Ovary (tissue), 9 donors: ENCODE data around the gene POC1B. TPM values are rescaled to one million over a fixed set of nuclear protein-coding genes. Genes with fewer than 3 reads are reported as not detected.

Experiments used
- DNase-seq, 5 donors: peaks; one replicate each; pipeline ENCODE4 v3.0.0-alpha.2; 2019 to 2020
- H3K27ac ChIP-seq, 2 donors: fragments of 200-600 bp; one replicate each; pipeline versions ENCODE4 v1.5.1 to v1.8.0; 2019 to 2022
- H3K27me3 ChIP-seq: fragments of 200-600 bp; one replicate; pipeline ENCODE4 v1.8.0; 2022
- H3K36me3 ChIP-seq: fragments of 200-600 bp; sonication (generic); one replicate; pipeline ENCODE4 v1.5.1; 2019
- H3K4me1 ChIP-seq: one replicate; pipeline ENCODE4 v1.8.1; 2013; ENCODE audit warnings: mild to moderate bottlenecking, moderate library complexity; ENCODE audit not compliant: insufficient read depth
- H3K4me3 ChIP-seq: fragments of 200-600 bp; sonication (generic); one replicate; pipeline ENCODE4 v1.5.1; 2017
- H3K9me3 ChIP-seq, 2 donors: fragments of 200-600 bp in 1 of 2; sonication (generic) in 1 of 2; one replicate each; pipeline versions ENCODE4 v1.5.1 to v1.8.1; 2013 to 2019; ENCODE audit warnings: mild to moderate bottlenecking in 1 of 2, moderate library complexity in 1 of 2
- EP300 ChIP-seq: sonication (generic); formaldehyde crosslinking; IDR thresholded peaks from one replicate; pipeline ENCODE4 v1.6.1; 2017; ENCODE audit warnings: antibody characterized with exemption
- POLR2A ChIP-seq: fragments of 450-650 bp; IDR thresholded peaks from one replicate; pipeline ENCODE4 v1.6.1; 2017; ENCODE audit warnings: antibody characterized with exemption, mild to moderate bottlenecking, moderate library complexity
- WGBS, 3 donors: extraction: QIAGEN DNeasy Blood & Tissue Kit in 1 of 3; methylation state at CpG; one replicate each; pipeline versions ENCODE4 v1.1.5 to v1.1.7; 2013 to 2017; 5-methylcytosine and 5-hydroxymethylcytosine counted together
- intact Hi-C, 4 donors: fragments of 100-400 bp; cut with DNase I; formaldehyde crosslinking; loops; one replicate each; pipeline versions ENCODE4 v1.11.0 to v1.15.1; 2022 to 2023
- polyA plus RNA-seq, 2 donors: library from polyadenylated mRNA; stranded (reverse); fragments of 200-250 nt in 1 of 2; fragments of 350-450 nt in 1 of 2; fragmentation: Illumina TruSeq in 1 of 2; extraction: RNeasy Lipid Tissue Mini Kit (QIAGEN cat#74804) in 1 of 2; gene quantifications; one replicate each; pipeline ENCODE4 v1.2.3, GENCODE V29; 2013 to 2014
- total RNA-seq, 7 donors: library from RNA; depleted of rRNA in 2 of 7; stranded (reverse); fragments of >200 nt in 2 of 7; fragmentation: NEBNext Ultra II Directional in 3 of 7; extraction: Animal tissue kit (Norgen Biotek cat#: 25700) in 3 of 7; gene quantifications; one replicate each; pipeline versions ENCODE4 v1.1.0 to v1.2.4, GENCODE V29; 2016 to 2023
- TF ChIP-seq, protein P1 (sequence below), 3 donors: fragments of 450-650 bp in 2 of 3; fragments of 200-600 bp in 1 of 3; IDR thresholded peaks; one replicate each; pipeline versions ENCODE4 v1.5.1 to v1.8.0; 2016 to 2022; ENCODE audit warnings: antibody characterized with exemption in 3 of 3, mild to moderate bottlenecking in 1 of 3
- donor health status: DM: no; HTN: no; CAD: no; lungs with moderate emphysema.
- donor health status: DM: no; HTN: no; CAD: no.
- donor health status: Bipolar disorder and iron deficiency.
- donor health status: DM: yes; HTN: yes; CAD: no.
- donor health status: DM: no; HTN: no; CAD: no.
- donor health status: DM: yes; HTN: yes; CAD: no.

Gene POC1B
- total and polyA plus RNA-seq, 9 donors, result 8.5 to 29.2 (median 13.8) TPM

DNA sequence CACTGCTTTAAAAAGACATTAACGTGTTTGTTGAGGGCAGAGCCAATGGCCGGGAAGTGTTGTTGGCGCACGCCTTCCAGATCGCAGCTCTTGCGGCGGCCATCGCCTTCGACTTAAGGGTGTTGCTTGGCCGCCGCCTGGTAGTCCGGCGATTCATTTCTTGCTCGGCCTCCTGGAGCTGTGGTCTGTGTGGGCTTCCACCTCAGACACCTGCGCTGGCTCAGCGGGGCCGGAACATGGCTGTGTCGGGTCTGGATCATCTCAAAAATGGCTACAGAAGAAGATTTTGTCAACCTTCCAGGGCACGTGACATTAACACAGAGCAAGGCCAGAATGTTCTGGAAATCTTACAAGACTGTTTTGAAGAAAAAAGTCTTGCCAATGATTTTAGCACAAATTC is 26.0 kb downstream of the POC1B start:
- Histone ChIP-seq H3K27ac (no peak overlapping the region), H3K36me3 (no peaks in the 10 kb centered on the region), H3K9me3 (no peaks in the 10 kb centered on the region), H3K4me1 (no peaks in the 10 kb centered on the region), H3K27me3 (no peaks in the 10 kb centered on the region), H3K4me3 (no peak overlapping the region)
- no peak for DNase-seq
- TF ChIP-seq POLR2A, result no peak
- TF ChIP-seq EP300, result no peak
- TF ChIP-seq, protein P1, sequence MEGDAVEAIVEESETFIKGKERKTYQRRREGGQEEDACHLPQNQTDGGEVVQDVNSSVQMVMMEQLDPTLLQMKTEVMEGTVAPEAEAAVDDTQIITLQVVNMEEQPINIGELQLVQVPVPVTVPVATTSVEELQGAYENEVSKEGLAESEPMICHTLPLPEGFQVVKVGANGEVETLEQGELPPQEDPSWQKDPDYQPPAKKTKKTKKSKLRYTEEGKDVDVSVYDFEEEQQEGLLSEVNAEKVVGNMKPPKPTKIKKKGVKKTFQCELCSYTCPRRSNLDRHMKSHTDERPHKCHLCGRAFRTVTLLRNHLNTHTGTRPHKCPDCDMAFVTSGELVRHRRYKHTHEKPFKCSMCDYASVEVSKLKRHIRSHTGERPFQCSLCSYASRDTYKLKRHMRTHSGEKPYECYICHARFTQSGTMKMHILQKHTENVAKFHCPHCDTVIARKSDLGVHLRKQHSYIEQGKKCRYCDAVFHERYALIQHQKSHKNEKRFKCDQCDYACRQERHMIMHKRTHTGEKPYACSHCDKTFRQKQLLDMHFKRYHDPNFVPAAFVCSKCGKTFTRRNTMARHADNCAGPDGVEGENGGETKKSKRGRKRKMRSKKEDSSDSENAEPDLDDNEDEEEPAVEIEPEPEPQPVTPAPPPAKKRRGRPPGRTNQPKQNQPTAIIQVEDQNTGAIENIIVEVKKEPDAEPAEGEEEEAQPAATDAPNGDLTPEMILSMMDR (IDR thresholded peaks at IDR 0.05), result no peak
- 93 to 97% (median 96%) methylated on average over 19 of the region's 19 CpGs for WGBS, 3 donors
- intact Hi-C loops, result no loop called here

DNA sequence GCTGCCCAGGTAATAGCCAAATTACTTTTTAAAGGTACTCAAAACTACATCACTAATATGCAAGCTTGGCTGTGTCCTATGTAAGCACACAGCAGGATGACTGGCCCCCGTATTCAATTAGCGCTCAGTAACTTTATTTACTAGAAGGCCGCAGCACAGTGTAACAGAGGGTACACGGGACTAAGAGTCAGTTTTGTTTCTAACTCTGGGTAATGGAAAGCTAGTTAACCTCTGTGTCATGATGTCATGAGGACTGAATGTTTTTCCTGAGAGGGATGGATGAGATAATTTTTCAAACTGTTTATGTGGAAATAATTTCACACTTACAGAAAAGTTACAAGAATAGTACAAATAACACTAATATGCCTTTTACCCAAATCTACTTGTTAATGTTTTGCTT is 28.4 kb downstream of the POC1B start:
- no peaks in the 10 kb centered on the region for H3K36me3 ChIP-seq
- H3K4me1 ChIP-seq, result no peaks in the 10 kb centered on the region
- 74 to 87% (median 83%) methylated on average over 4 of the region's 4 CpGs for WGBS, 3 donors
- no peaks in the 10 kb centered on the region for H3K27me3 ChIP-seq
- no peaks in the 10 kb centered on the region for H3K9me3 ChIP-seq
- no peak overlapping the region for H3K27ac ChIP-seq
- H3K4me3 ChIP-seq, result no peak overlapping the region
- no peak for DNase-seq
- intact Hi-C loops, result no loop called here
- TF ChIP-seq, protein P1 (IDR thresholded peaks at IDR 0.05), result no peak
- TF ChIP-seq POLR2A (no peak), EP300 (no peak)

DNA sequence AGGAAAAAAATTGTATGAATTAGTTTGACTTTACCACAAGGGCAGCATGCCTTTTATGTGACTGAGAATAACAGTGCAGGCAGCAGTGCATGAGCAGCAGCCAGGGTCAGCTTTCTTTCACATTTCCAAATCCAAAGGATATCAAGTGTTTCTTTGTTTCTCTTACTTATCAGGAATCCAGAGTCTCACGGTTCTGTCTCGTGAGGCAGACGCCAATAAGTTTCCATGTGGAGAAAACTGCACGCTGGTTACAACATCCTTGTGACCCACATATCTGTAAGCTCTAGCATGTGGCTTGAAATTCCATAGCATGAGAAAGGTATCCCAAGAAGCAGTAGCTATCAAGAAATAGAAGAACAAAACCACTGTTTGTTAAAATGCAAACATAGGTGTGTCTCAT is 28.8 kb downstream of the POC1B start:
- intact Hi-C loops, result no loop called here

DNA sequence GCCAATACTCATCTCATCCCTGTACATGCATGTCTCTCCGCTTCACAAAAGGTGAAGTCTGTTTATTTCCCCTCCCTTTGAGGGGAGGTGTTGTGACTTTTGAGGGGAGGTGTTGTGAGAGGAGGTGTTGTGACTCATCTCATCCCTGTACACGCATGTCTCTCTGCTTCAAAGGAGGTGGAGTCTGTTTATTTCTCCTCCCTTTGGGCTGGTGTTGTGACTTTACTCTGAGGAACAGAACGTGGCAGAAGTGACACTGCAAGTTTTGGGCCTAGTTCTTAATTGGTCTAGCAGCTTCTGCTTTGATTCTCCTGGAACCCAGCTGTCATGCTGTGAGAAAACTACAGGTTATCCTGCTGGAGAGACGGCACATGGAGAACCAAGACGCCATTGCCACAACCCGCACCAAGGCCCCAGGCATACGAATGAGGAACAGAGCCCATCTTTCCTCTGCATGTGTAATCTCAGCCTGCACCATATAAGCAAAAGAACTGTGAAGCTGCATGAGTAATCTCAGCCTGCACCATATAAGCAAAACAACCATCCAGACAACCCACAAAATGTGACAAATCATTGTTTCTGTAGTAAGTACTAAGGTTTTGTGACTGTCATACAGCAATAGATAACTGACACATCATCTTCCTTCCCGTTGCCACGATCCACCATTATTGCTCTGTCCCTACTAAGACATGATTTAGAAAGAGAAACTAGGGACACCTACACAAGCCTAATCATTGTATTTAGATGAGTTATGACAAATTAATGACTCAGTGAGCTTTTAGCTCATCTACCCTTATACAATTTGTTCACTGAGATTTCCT is 31.2 kb downstream of the POC1B start:
- 93 to 94% (median 94%) methylated on average over 9 of the region's 9 CpGs for WGBS, 3 donors
- TF ChIP-seq EP300, result no peak
- no peak for TF ChIP-seq POLR2A
- TF ChIP-seq, protein P1 (IDR thresholded peaks at IDR 0.05), result no peak
- no peak for DNase-seq

More for the DNA sequence above, 28.8 kb downstream of the POC1B start:
- TF ChIP-seq, protein P1 (IDR thresholded peaks at IDR 0.05), result no peak
- TF ChIP-seq POLR2A (no peak), EP300 (no peak)
- Histone ChIP-seq H3K27me3 (no peaks in the 10 kb centered on the region), H3K9me3 (no peaks in the 10 kb centered on the region), H3K27ac (no peak overlapping the region), H3K4me3 (no peak overlapping the region), H3K36me3 (no peaks in the 10 kb centered on the region), H3K4me1 (no peaks in the 10 kb centered on the region)
- DNase-seq, result no peak
- WGBS, 3 donors, result 31 to 50% (median 40%) methylated on average over 4 of the region's 4 CpGs

More for the DNA sequence above, 31.2 kb downstream of the POC1B start:
- no peaks in the 10 kb centered on the region for H3K9me3 ChIP-seq
- H3K27me3 ChIP-seq, result no peaks in the 10 kb centered on the region
- no peak overlapping the region for H3K4me3 ChIP-seq
- intact Hi-C loops, result no loop called here
- no peak overlapping the region for H3K27ac ChIP-seq
- H3K4me1 ChIP-seq, result no peaks in the 10 kb centered on the region
- H3K36me3 ChIP-seq, result no peaks in the 10 kb centered on the region
